BJ (cell line): ENCODE data around the gene MPZL2. TPM values are rescaled to one million over a fixed set of nuclear protein-coding genes. Genes with fewer than 3 reads are reported as not detected.

Experiments
- CTCF ChIA-PET: fragments of 350-600 bp; formaldehyde crosslinking; extraction: SDS; loops from one replicate; lab custom pipeline; 2021; ENCODE audit warnings: antibody characterized with exemption, inconsistent platforms; lab: Yijun Ruan, JAX
- POLR2A ChIA-PET: fragments of 300-600 bp; sonication (Branson Sonifier 250); formaldehyde crosslinking; extraction: SDS; loops from one replicate; lab custom pipeline; 2021; ENCODE audit warnings: antibody characterized with exemption; lab: Charles Lee
- DNase-seq: peaks from one replicate; pipeline ENCODE4 v3.0.0-alpha.2; 2011; ENCODE audit warnings: low read depth
- H3K27me3 ChIP-seq: 2 replicates; pipeline ENCODE4 v1.6.0; 2011; ENCODE audit warnings: low read length; ENCODE audit not compliant: control insufficient read depth, insufficient read depth
- H3K36me3 ChIP-seq: 2 replicates; pipeline ENCODE4 v1.5.1; 2011; ENCODE audit warnings: low read length; ENCODE audit not compliant: control insufficient read depth, insufficient read depth
- H3K4me3 ChIP-seq: 2 replicates; pipeline ENCODE4 v1.5.1; 2011; ENCODE audit warnings: low read depth, mild to moderate bottlenecking, control low read depth, low read length
- CTCF ChIP-seq: IDR thresholded peaks from 2 replicates; pipeline ENCODE4 v1.5.1; 2011; ENCODE audit warnings: low read depth, mild to moderate bottlenecking, control low read depth, inconsistent platforms, low read length, moderate library complexity; ENCODE audit not compliant: insufficient read depth
- polyA plus RNA-seq: library from polyadenylated mRNA; depleted of rRNA; stranded (reverse); fragments of >200 nt; gene quantifications from 2 replicates; pipeline ENCODE4 v1.2.3, GENCODE V29; 2011

The MPZL2 gene
- polyA plus RNA-seq, 1 experiment, result not detected

GRCh38 chr11:118221419-118221818 lies 42.7 kb downstream of the MPZL2 start:
- Histone ChIP-seq H3K27me3 (peaks cover 9% of the 10 kb centered on the region), H3K4me3 (no peak overlapping the region), H3K36me3 (no peaks in the 10 kb centered on the region)
- TF ChIP-seq CTCF, result no peak
- DNase-seq, result no peak
- POLR2A ChIA-PET, result no interaction called here
- CTCF ChIA-PET, result no interaction called here

GRCh38 chr11:118219732-118220131 lies 44.4 kb downstream of the MPZL2 start:
- Histone ChIP-seq H3K4me3 (no peak overlapping the region), H3K27me3 (peaks cover 11% of the 10 kb centered on the region), H3K36me3 (no peaks in the 10 kb centered on the region)
- ChIA-PET POLR2A (no interaction called here), CTCF (interaction anchor here (1.6 kb wide), 1 partner anchor 75 kb away, joined by 3 read pairs; no protein-coding TSS in a partner anchor)
- no peak for TF ChIP-seq CTCF
- DNase-seq, result no peak

GRCh38 chr11:118219244-118219643 lies 44.9 kb downstream of the MPZL2 start:
- POLR2A ChIA-PET, result no interaction called here
- no peak for TF ChIP-seq CTCF
- Histone ChIP-seq H3K36me3 (no peaks in the 10 kb centered on the region), H3K27me3 (peaks cover 11% of the 10 kb centered on the region), H3K4me3 (no peak overlapping the region)
- CTCF ChIA-PET, result interaction anchor here (1.6 kb wide), 1 partner anchor 74 kb away, joined by 3 read pairs; no protein-coding TSS in a partner anchor
- DNase-seq, result no peak

DNA sequence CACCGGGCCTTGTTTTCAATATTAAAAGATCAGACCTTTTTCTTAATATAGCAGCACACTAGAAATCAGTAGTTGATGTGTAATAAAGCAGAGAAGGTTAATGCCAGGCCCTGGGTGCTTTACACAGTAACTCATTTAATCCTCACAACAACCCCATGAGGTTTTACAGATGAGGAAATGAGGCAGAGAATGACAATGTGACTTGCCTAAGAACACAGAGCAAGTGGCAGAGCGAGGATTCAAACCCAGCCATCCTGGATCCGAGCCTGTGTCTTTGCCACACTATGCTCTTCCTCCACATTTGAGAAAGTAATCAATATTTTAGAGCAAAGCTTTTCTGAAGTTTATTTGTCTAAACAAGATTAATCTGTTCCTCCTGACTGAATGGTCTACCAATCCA lies 46.5 kb downstream of the MPZL2 start:
- Histone ChIP-seq H3K27me3 (peaks cover 11% of the 10 kb centered on the region), H3K36me3 (no peaks in the 10 kb centered on the region), H3K4me3 (no peak overlapping the region)
- POLR2A ChIA-PET, result no interaction called here
- TF ChIP-seq CTCF, result no peak
- DNase-seq, result no peak
- CTCF ChIA-PET, result interaction anchor here (1.4 kb wide), 1 partner anchor 131 kb away, joined by 3 read pairs; no protein-coding TSS in a partner anchor

GRCh38 chr11:118216621-118217481 lies 47.2 kb downstream of the MPZL2 start:
- TF ChIP-seq CTCF, result no peak
- DNase-seq, result no peak
- CTCF ChIA-PET, result interaction anchor here (1.1 to 1.4 kb wide), 3 partner anchors 18 to 131 kb away, joined by 3 to 5 read pairs (median 4); no protein-coding TSS in a partner anchor
- no peaks in the 10 kb centered on the region for H3K36me3 ChIP-seq
- POLR2A ChIA-PET, result no interaction called here
- peaks cover 11% of the 10 kb centered on the region for H3K27me3 ChIP-seq
- H3K4me3 ChIP-seq, result no peak overlapping the region
